ENCODE data around the gene PSAP.

DNA sequence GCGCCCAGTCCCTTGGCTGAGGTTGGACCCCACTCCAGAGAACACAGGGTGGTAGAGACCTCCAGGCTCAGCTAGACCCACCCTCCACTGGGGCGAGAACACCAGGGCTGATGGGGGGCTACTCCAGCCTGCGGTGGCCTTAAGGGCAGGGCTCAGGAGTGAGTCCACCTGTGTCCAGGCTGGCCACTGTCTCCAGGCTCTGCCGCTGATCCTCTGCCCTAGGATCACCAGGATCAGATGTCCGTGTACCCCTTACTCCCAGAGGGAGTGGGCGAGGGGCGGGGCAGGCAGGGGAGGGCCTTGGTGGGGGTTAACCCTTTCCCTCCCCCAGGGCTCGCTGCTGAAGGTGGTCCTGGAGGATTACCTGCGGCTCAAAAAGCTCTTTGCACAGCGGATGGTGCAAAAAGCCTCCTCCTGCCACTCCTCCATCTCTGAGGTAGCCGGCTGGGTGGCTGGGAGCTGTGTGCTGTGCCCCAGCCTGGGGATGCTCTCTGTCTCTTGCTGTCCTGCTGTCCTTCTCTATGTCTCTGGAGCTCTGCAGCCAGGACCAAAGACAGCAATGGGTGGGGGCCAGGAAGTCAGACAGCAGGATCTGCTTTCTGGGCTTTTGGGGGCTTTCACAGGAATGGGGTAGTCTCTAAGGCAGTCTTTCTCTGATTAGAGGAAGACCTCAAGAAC lies 38.0 kb downstream of the PSAP start:
- no peak for TF ChIP-seq BCL3 (IDR thresholded peaks at IDR 0.05)
- no peak for TF ChIP-seq CHD4 (IDR thresholded peaks at IDR 0.05; ENCODE audit: borderline replicate concordance)
- no peak for TF ChIP-seq NR3C1 (IDR thresholded peaks at IDR 0.05)
- TF ChIP-seq, protein P1, sequence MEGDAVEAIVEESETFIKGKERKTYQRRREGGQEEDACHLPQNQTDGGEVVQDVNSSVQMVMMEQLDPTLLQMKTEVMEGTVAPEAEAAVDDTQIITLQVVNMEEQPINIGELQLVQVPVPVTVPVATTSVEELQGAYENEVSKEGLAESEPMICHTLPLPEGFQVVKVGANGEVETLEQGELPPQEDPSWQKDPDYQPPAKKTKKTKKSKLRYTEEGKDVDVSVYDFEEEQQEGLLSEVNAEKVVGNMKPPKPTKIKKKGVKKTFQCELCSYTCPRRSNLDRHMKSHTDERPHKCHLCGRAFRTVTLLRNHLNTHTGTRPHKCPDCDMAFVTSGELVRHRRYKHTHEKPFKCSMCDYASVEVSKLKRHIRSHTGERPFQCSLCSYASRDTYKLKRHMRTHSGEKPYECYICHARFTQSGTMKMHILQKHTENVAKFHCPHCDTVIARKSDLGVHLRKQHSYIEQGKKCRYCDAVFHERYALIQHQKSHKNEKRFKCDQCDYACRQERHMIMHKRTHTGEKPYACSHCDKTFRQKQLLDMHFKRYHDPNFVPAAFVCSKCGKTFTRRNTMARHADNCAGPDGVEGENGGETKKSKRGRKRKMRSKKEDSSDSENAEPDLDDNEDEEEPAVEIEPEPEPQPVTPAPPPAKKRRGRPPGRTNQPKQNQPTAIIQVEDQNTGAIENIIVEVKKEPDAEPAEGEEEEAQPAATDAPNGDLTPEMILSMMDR (IDR thresholded peaks at IDR 0.05): no peak
- no peak for TF ChIP-seq MYC (IDR thresholded peaks at IDR 0.05; ENCODE audit: borderline replicate concordance, low read length)
- no peak for TF ChIP-seq EP300 (IDR thresholded peaks at IDR 0.05)
- no peak for TF ChIP-seq SREBF2 (IDR thresholded peaks at IDR 0.05)
- TF ChIP-seq POLR2A (IDR thresholded peaks at IDR 0.05; ENCODE audit: low read length): no peak
